HepG2 (cell line): ENCODE data around the gene TRIM37. TPM values are rescaled to one million over a fixed set of nuclear protein-coding genes. Genes with fewer than 3 reads are reported as not detected.

Experiments
- ATAC-seq: fragments of 200-7000 bp; cut with Tn5 transposase; 3 replicates; pipeline ENCODE4 v1.9.1; 2020; ENCODE audit warnings: mild to moderate bottlenecking, moderate library complexity
- BruUV-seq: library from RNA; stranded (reverse); fragments of 400-500 nt; replicated peaks from 2 replicates; lab custom pipeline; 2021; lab: Mats Ljungman, UMichigan
- CTCF ChIA-PET: fragments of 300-600 bp; formaldehyde crosslinking; extraction: SDS; loops from one replicate; lab custom pipeline; 2021; ENCODE audit warnings: low total read pairs, inconsistent platforms, low intra/inter-chr PET ratio; lab: Yijun Ruan, JAX
- POLR2A ChIA-PET: fragments of 350-600 bp; sonication (Branson Sonifier 250); formaldehyde crosslinking; loops from one replicate; lab custom pipeline; 2020; ENCODE audit warnings: antibody characterized with exemption, inconsistent platforms; lab: Yijun Ruan, JAX
- DNase-seq: peaks from one replicate; pipeline ENCODE4 v3.0.0-alpha.2; 2015; ENCODE audit warnings: low spot score
- FAIRE-seq: peaks from 3 replicates; lab custom pipeline; 2011; peaks lifted over from hg19 to GRCh38; lab: Jason Lieb, UNC
- H2AFZ ChIP-seq: one replicate; pipeline ENCODE4 v1.6.1; 2011; ENCODE audit warnings: low read length, inconsistent platforms
- H3K27ac ChIP-seq: fragments of 300-600 bp; 3 replicates; pipeline ENCODE4 v1.8.0; 2011; ENCODE audit warnings: mixed run types, mild to moderate bottlenecking, mixed read lengths, low read length, inconsistent platforms; ENCODE audit not compliant: insufficient read depth; ENCODE audit errors: extremely low read length
- H3K27me3 ChIP-seq, 2 experiments: fragments of 200-600 bp in 1 of 2; 2 replicates in 1 of 2; 3 replicates in 1 of 2; pipeline versions ENCODE4 v1.6.0 to v1.8.0; 2011; ENCODE audit warnings: low read length in 2 of 2, mild to moderate bottlenecking in 2 of 2, moderate library complexity in 2 of 2, inconsistent platforms in 1 of 2; ENCODE audit not compliant: insufficient read depth in 2 of 2, control insufficient read depth in 1 of 2
- H3K36me3 ChIP-seq, 2 experiments: fragments of 200-600 bp in 1 of 2; replicated peaks in 1 of 2; 2 replicates in 1 of 2; 3 replicates in 1 of 2; pipeline versions ENCODE4 v1.5.1 to v1.8.0; 2011; ENCODE audit warnings: low read length in 2 of 2, inconsistent platforms in 1 of 2; ENCODE audit not compliant: insufficient read depth in 2 of 2, control insufficient read depth in 1 of 2
- H3K4me1 ChIP-seq: 2 replicates; pipeline ENCODE4 v1.5.1; 2012; ENCODE audit warnings: low read length, inconsistent platforms; ENCODE audit not compliant: insufficient read depth
- H3K4me2 ChIP-seq: 2 replicates; pipeline ENCODE4 v1.6.0; 2011; ENCODE audit warnings: low read depth, low read length, inconsistent platforms
- H3K4me3 ChIP-seq, 3 experiments: fragments of 200-600 bp in 1 of 3; sonication (generic), shearing (Covaris generic) in 1 of 3; replicated peaks in 1 of 3; 2 replicates each; pipeline ENCODE4 v1.5.1; 2011 to 2016; ENCODE audit warnings: low read length in 3 of 3, inconsistent platforms in 2 of 3, low read depth in 2 of 3, mild to moderate bottlenecking in 2 of 3, control low read depth in 1 of 3, mixed read lengths in 1 of 3; ENCODE audit not compliant: insufficient read depth in 1 of 3
- H3K79me2 ChIP-seq: one replicate; pipeline ENCODE4 v1.6.1; 2011; ENCODE audit warnings: low read length, inconsistent platforms; ENCODE audit not compliant: insufficient read depth
- H3K9ac ChIP-seq: 2 replicates; pipeline ENCODE4 v1.6.0; 2011; ENCODE audit warnings: mild to moderate bottlenecking, low read depth, low read length, inconsistent platforms; ENCODE audit not compliant: insufficient read depth
- H3K9me3 ChIP-seq: 2 replicates; pipeline ENCODE4 v1.5.1; 2012; ENCODE audit warnings: mild to moderate bottlenecking, low read length
- H4K20me1 ChIP-seq: 2 replicates; pipeline ENCODE4 v1.6.0; 2011; ENCODE audit warnings: inconsistent platforms, mild to moderate bottlenecking, low read length, moderate library complexity; ENCODE audit not compliant: insufficient read depth
- BORCS8-MEF2B ChIP-seq: sonication (generic); formaldehyde crosslinking; IDR thresholded peaks from 2 replicates; pipeline ENCODE4 v1.8.0; 2022; ENCODE audit warnings: mild to moderate bottlenecking, missing genetic modification reagents
- JARID2 ChIP-seq: sonication (generic); formaldehyde crosslinking; IDR thresholded peaks from 2 replicates; pipeline ENCODE4 v1.8.1; 2023; ENCODE audit warnings: missing genetic modification reagents, inconsistent platforms; ENCODE audit not compliant: insufficient replicate concordance
- LCORL ChIP-seq, 2 experiments: fragments of 450-650 bp in 1 of 2; sonication (generic) in 1 of 2; formaldehyde crosslinking in 1 of 2; IDR thresholded peaks; 2 replicates each; pipeline versions ENCODE4 v1.5.0 to v1.6.1; 2017 to 2020; ENCODE audit warnings: antibody characterized with exemption in 1 of 2, missing genetic modification reagents in 1 of 2
- MAZ ChIP-seq, 2 experiments: sonication (generic) in 1 of 2; formaldehyde crosslinking in 1 of 2; IDR thresholded peaks; 2 replicates each; pipeline versions ENCODE4 v1.5.0 to v1.6.1; 2012 to 2020; ENCODE audit warnings: low read depth in 2 of 2, mild to moderate bottlenecking in 2 of 2, borderline replicate concordance in 1 of 2, improper control_type of control experiment in 1 of 2, low read length in 1 of 2, missing genetic modification reagents in 1 of 2, moderate library complexity in 1 of 2
- NFIC ChIP-seq: IDR thresholded peaks from 2 replicates; pipeline ENCODE4 v1.6.1; 2012; ENCODE audit warnings: mild to moderate bottlenecking, low read length, inconsistent platforms
- PHF8 ChIP-seq: sonication (generic); formaldehyde crosslinking; IDR thresholded peaks from 2 replicates; pipeline ENCODE4 v1.5.0; 2020; ENCODE audit warnings: missing genetic modification reagents
- ZBTB14 ChIP-seq: sonication (generic); formaldehyde crosslinking; IDR thresholded peaks from 2 replicates; pipeline ENCODE4 v1.4.0; 2020; ENCODE audit warnings: missing genetic modification reagents
- ZNF160 ChIP-seq: sonication (generic); formaldehyde crosslinking; IDR thresholded peaks from 2 replicates; pipeline ENCODE4 v1.8.0; 2022; ENCODE audit warnings: mild to moderate bottlenecking, inconsistent platforms, missing genetic modification reagents
- ZNF780A ChIP-seq: sonication (generic); formaldehyde crosslinking; IDR thresholded peaks from 2 replicates; pipeline ENCODE4 v1.8.0; 2022; ENCODE audit warnings: mild to moderate bottlenecking, missing genetic modification reagents, moderate library complexity
- ZNF816 ChIP-seq: sonication (generic); formaldehyde crosslinking; IDR thresholded peaks from 2 replicates; pipeline ENCODE4 v1.8.0; 2022; ENCODE audit warnings: missing genetic modification reagents, mild to moderate bottlenecking, borderline replicate concordance
- WGBS: methylation state at CpG from one replicate; pipeline ENCODE4 v1.1.6; 2017; ENCODE audit warnings: low lambda C conversion rate; 5-methylcytosine and 5-hydroxymethylcytosine counted together
- in situ Hi-C: cut with HindIII; loops from 2 replicates; pipeline ENCODE4 v1.10.0; 2017; ENCODE audit warnings: low pct_unique_long_range_greater_than_20kb; ENCODE audit not compliant: extremely low pct_ligation_motif_present
- intact Hi-C: fragments of 100-400 bp; cut with micrococcal nuclease; formaldehyde crosslinking; loops from one replicate; pipeline ENCODE4 v1.10.0; 2022; ENCODE audit not compliant: unreplicated experiment
- polyA plus RNA-seq, 8 experiments: library from polyadenylated mRNA; depleted of rRNA in 3 of 8; stranded (reverse) in 7 of 8; unstranded in 1 of 8; fragments of >200 nt; fragmentation: Illumina TruSeq in 4 of 8; extraction: Trizol in 4 of 8; gene quantifications; 2 replicates each; pipeline versions ENCODE4 v1.2.1 to v1.2.3, GENCODE V29; 2011 to 2016; ENCODE audit warnings: low read depth in 4 of 8, missing spikeins in 1 of 8, mixed read lengths in 1 of 8; ENCODE audit not compliant: insufficient read depth in 1 of 8
- total RNA-seq, 5 experiments: library from RNA; depleted of rRNA; stranded (reverse); fragments of >200 nt; fragmentation: Illumina TruSeq; extraction: Trizol; gene quantifications; 2 replicates each; pipeline ENCODE4 v1.2.3, GENCODE V29; 2016; ENCODE audit warnings: low read depth in 1 of 5

The TRIM37 gene
- total and polyA plus RNA-seq, 2 of the 13 experiments (the other 11 are each of a cell fraction or from before 2014, with no cell fraction given) = 12.4 to 39.1 TPM

DNA sequence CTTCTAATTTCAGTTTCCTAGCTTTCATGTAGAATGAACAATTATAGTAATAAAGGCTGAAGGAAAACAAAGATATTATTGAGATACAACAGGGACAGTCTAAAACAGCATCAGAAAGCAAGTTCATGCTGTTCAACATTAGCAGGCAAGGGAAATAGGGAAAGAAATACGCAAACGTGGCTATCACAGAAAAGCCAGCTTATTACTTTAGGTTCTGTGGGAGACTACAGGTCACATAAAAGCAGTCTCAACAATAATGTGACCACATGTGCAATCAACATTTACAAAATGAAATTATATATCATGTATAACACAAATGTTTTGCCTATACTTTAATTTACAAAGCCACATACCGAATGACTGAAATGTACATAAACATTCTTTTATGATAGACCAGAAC is 4.9 kb upstream of the TRIM37 start:
- H3K79me2 ChIP-seq = peaks cover 12% of the 10 kb centered on the region
- H3K36me3 ChIP-seq = peaks cover 7 to 19% of the 10 kb centered on the region in 2 experiments
- H3K9me3 ChIP-seq = no peaks in the 10 kb centered on the region
- ChIA-PET CTCF (no interaction called here), POLR2A (no interaction called here)
- H3K4me1 ChIP-seq = peaks cover 17% of the 10 kb centered on the region
- H4K20me1 ChIP-seq = no peaks in the 10 kb centered on the region
- no TSS peak for BruUV-seq
- no peak overlapping the region for H3K27ac ChIP-seq
- H3K27me3 ChIP-seq = no peaks in the 10 kb centered on the region; a peak in 1 of 5 replicates
- DNase-seq = no peak
- H2AFZ ChIP-seq = no peak overlapping the region
- WGBS = 95% methylated on average over 3 of the region's 3 CpGs
- intact Hi-C loops (no loop called here), in situ Hi-C loops (no loop called here)
- H3K4me2 ChIP-seq = no peak overlapping the region
- H3K4me3 ChIP-seq = no peak overlapping the region
- TF ChIP-seq JARID2 = no peak
- no peak for TF ChIP-seq NFIC
- no peak overlapping the region for H3K9ac ChIP-seq
- no peak for ATAC-seq
- FAIRE-seq = no peak

DNA sequence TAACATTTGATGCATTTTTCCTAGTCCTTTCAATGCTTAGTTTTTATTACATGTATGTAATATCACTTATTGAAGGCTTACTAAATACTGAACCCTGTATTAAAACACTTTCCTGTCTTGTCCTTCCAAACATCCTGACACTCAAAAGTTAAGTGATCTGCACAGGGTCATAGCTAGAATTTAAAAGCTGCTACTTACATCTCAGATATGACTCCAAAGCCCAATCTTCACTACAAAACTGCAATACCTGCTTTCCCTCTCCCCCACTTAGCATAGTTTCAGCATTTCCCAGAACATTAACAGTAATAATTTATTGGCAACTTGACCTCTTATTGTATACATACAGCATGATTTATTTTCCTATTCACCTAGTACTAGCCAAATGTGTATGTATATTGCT is 4.3 kb upstream of the TRIM37 start:
- BruUV-seq = TSS peak; percentile 18
- TF ChIP-seq ZNF160 (CRISPR knock-in tag) (no peak), ZNF780A (CRISPR knock-in tag) (no peak), MAZ (IDR thresholded peaks at IDR 0.05; ENCODE audit: borderline replicate concordance, low read depth, low read length) (no peak), MAZ (CRISPR knock-in tag; IDR thresholded peaks at IDR 0.05; ENCODE audit: low read depth) (no peak), PHF8 (CRISPR knock-in tag) (no peak), LCORL (IDR thresholded peaks at IDR 0.05) (no peak), LCORL (CRISPR knock-in tag; IDR thresholded peaks at IDR 0.05) (no peak), BORCS8-MEF2B (CRISPR knock-in tag) (no peak), ZNF816 (CRISPR knock-in tag) (no peak), ZBTB14 (CRISPR knock-in tag) (no peak)
- TF ChIP-seq, all 625 proteins: peak for 0
- Histone ChIP-seq H3K27ac (no peak overlapping the region), H3K4me2 (no peak overlapping the region), H2AFZ (no peak overlapping the region), H3K9ac (no peak overlapping the region), H3K79me2 (peaks cover 14% of the 10 kb centered on the region), H3K4me3 (no peak overlapping the region), H3K27me3 (no peaks in the 10 kb centered on the region; a peak in 1 of 5 replicates), H4K20me1 (no peaks in the 10 kb centered on the region), H3K36me3 (peaks cover 7 to 19% of the 10 kb centered on the region in 2 experiments), H3K4me1 (peaks cover 17% of the 10 kb centered on the region), H3K9me3 (no peaks in the 10 kb centered on the region)
- in situ Hi-C loops = no loop called here
- CTCF ChIA-PET = no interaction called here
- POLR2A ChIA-PET = no interaction called here
- DNase-seq (no peak), ATAC-seq (no peak), FAIRE-seq (no peak)
- intact Hi-C loops = no loop called here
